Vagina (tissue), 2 donors: ENCODE results near the gene OPN1MW. TPM values are rescaled to one million over a fixed set of nuclear protein-coding genes. Genes with fewer than 3 reads are reported as not detected.
"Not testable (repeated sequence)": the region's sequence is repeated elsewhere in the genome, so short reads cannot be mapped to it uniquely, and the experiment has no call there.

Experiments
- DNase-seq, 2 donors: peaks; one replicate each; pipeline ENCODE4 v3.0.0-alpha.2; 2017; ENCODE audit errors: extremely low spot score in 2 of 2
- H3K27ac ChIP-seq: fragments of 200-600 bp; sonication (generic); one replicate; pipeline ENCODE4 v1.5.1; 2019
- H3K27me3 ChIP-seq: fragments of 200-600 bp; sonication (generic); one replicate; pipeline ENCODE4 v1.5.1; 2019
- H3K36me3 ChIP-seq, 2 donors: fragments of 200-600 bp; sonication (generic); one replicate each; pipeline ENCODE4 v1.5.1; 2017 to 2019
- H3K4me1 ChIP-seq: fragments of 200-600 bp; sonication (generic); one replicate; pipeline ENCODE4 v1.5.1; 2019
- H3K4me3 ChIP-seq, 2 donors: fragments of 200-600 bp; sonication (generic); 1 replicate in 1 of 2; 2 replicates in 1 of 2; pipeline ENCODE4 v1.5.1; 2016 to 2019
- H3K9me3 ChIP-seq: fragments of 200-600 bp; sonication (generic); one replicate; pipeline ENCODE4 v1.5.1; 2019
- intact Hi-C: fragments of 100-400 bp; cut with DNase I; formaldehyde crosslinking; loops from one replicate; pipeline ENCODE4 v1.15.1; 2023
- total RNA-seq: library from RNA; depleted of rRNA; stranded (reverse); fragments of >200 nt; gene quantifications from one replicate; pipeline ENCODE4 v1.2.3, GENCODE V29; 2016

The OPN1MW gene
- total RNA-seq, 1 donor from 2014 or later, result not detected

DNA sequence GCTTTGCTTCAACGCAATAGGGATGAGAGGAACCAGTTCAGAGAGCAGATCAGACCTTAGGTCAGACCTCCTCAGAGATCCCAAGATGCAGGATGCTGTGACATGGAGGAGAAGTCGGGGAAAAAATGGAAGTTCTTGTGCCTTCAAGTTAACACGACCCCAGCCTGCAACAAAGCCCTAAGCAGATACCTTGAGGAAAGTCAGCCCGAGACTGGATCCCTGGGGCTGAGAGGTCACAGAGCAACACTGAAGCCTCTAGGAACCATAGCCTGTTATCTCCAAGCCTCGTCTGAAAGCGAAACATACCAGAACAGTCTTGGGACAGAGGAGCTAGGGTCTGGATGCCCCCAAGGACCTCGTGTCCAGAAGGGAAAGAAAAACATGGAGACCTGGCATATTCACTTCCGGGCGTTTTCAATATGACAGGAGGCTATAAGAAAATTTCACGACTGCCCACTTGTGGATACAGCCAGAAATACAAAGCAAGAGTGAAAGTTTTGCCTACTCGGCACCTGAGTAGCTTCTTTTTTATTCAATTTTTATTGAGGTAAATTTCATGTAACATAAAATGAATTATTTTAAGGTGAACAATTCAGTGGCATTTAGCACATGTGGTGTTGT is 56.7 kb downstream of the OPN1MW start:
- H3K27me3 ChIP-seq, H3K4me1 ChIP-seq, intact Hi-C loops, H3K27ac ChIP-seq, DNase-seq, H3K36me3 ChIP-seq, H3K9me3 ChIP-seq, H3K4me3 ChIP-seq: not testable (repeated sequence)

DNA sequence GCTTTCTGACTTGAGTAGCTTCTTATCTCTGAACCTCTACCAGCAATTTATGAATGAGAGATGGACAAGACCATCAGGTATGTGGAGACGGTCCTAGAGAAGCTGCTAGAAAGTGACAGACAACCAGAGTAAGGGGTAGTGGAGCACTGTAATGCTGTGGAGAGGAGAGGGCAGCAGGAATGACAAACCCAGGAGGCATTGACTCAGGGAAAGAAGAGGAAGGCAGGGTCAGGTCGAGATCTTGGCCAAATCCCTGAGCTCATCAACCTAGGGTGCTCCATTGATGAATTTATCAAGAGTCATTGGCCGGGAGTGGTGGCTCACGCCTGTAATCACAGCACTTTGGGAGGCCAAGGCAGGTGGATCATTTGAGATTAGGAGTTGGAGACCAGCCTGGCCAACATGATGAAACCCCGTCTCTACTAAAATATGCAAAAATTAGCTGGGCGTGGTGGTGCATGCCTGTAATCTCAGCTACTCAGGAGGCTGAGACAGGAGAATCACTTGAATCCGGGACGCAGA is 57.6 kb downstream of the OPN1MW start:
- intact Hi-C loops, H3K27me3 ChIP-seq: not testable (repeated sequence)
- peak in 1 of 2 donors; percentile 96 for DNase-seq

More for the DNA sequence above, 57.6 kb downstream of the OPN1MW start:
- H3K27ac ChIP-seq, H3K4me3 ChIP-seq, H3K4me1 ChIP-seq, H3K36me3 ChIP-seq, H3K9me3 ChIP-seq: not testable (repeated sequence)

Other genes with a start within 250 kb of the OPN1MW start
- 66.8 TPM for gene NAA10, start 247.6 kb upstream of the OPN1MW start, total RNA-seq
- 4.2 TPM for gene RENBP, start 238.0 kb upstream of the OPN1MW start, total RNA-seq
- gene HCFC1, start 210.8 kb upstream of the OPN1MW start, total RNA-seq, result 38.8 TPM
- 8.6 TPM for gene TMEM187, start 209.8 kb upstream of the OPN1MW start, total RNA-seq
- gene IRAK1, start 162.7 kb upstream of the OPN1MW start, total RNA-seq, result 46.7 TPM
- 38.5 TPM for gene MECP2, start 84.9 kb upstream of the OPN1MW start, total RNA-seq
- gene OPN1LW, start 38.4 kb upstream of the OPN1MW start, total RNA-seq, result not detected
- gene OPN1MW2, start 37.2 kb downstream of the OPN1MW start, total RNA-seq, result not detected
- gene OPN1MW3, start 75.0 kb downstream of the OPN1MW start, total RNA-seq, result not detected
- gene TEX28, start 112.5 kb downstream of the OPN1MW start, total RNA-seq, result not detected
- not detected for gene TKTL1, start 113.2 kb downstream of the OPN1MW start, total RNA-seq
- gene FLNA, start 192.0 kb downstream of the OPN1MW start, total RNA-seq, result 1,247 TPM
- gene EMD, start 196.7 kb downstream of the OPN1MW start, total RNA-seq, result 59.2 TPM
- gene RPL10, start 215.8 kb downstream of the OPN1MW start, total RNA-seq, result 3,948 TPM
- gene DNASE1L1, start 226.7 kb downstream of the OPN1MW start, total RNA-seq, result 52.1 TPM
- 59.2 TPM for gene TAFAZZIN, start 228.9 kb downstream of the OPN1MW start, total RNA-seq
- gene ATP6AP1, start 246.1 kb downstream of the OPN1MW start, total RNA-seq, result 54.5 TPM